Measurements from ENCODE around the gene PPM1D. TPM values are rescaled to one million over a fixed set of nuclear protein-coding genes. Genes with fewer than 3 reads are reported as not detected.

PPM1D gene
- total and polyA plus RNA-seq, 4 donors: 13.4 to 15.8 (median 15.0) TPM

- Histone ChIP-seq H3K4me1 (ENCODE audit: control insufficient read depth, insufficient read depth, low read length) (no peaks in the 10 kb centered on the region), H3K27ac (ENCODE audit: low read depth, low read length) (no peak overlapping the region), H3K9me3 (ENCODE audit: control insufficient read depth, insufficient read depth, low read length) (no peaks in the 10 kb centered on the region), H3K27me3 (ENCODE audit: control insufficient read depth, insufficient read depth, low read length) (no peaks in the 10 kb centered on the region), H3K4me3 (ENCODE audit: low read depth, low read length) (no peak overlapping the region), H3K36me3 (ENCODE audit: control insufficient read depth, insufficient read depth, low read length) (no peaks in the 10 kb centered on the region)
- no peak for DNase-seq (ENCODE audit: low read depth in 4 of 6, low spot score in 6 of 6)
- 67% methylated on average over 1 of the region's 2 CpGs for WGBS (ENCODE audit: insufficient coverage)
Observed at GRCh38 chr17:60563743-60564142, 36.2 kb upstream of the PPM1D start.

- no peaks in the 10 kb centered on the region for H3K36me3 ChIP-seq (ENCODE audit: control insufficient read depth, insufficient read depth, low read length)
- no peak overlapping the region for H3K4me3 ChIP-seq (ENCODE audit: low read depth, low read length)
- no peak overlapping the region for H3K27ac ChIP-seq (ENCODE audit: low read depth, low read length)
- no peaks in the 10 kb centered on the region for H3K4me1 ChIP-seq (ENCODE audit: control insufficient read depth, insufficient read depth, low read length)
- 94% methylated on average over 4 of the region's 6 CpGs for WGBS (ENCODE audit: insufficient coverage)
- no peak for DNase-seq (ENCODE audit: low read depth in 4 of 6, low spot score in 6 of 6)
- H3K27me3 ChIP-seq (ENCODE audit: control insufficient read depth, insufficient read depth, low read length): no peaks in the 10 kb centered on the region
- no peaks in the 10 kb centered on the region for H3K9me3 ChIP-seq (ENCODE audit: control insufficient read depth, insufficient read depth, low read length)
Observed at GRCh38 chr17:60565233-60565632, 34.8 kb upstream of the PPM1D start.

- WGBS (ENCODE audit: insufficient coverage): 43% methylated on average over 2 of the region's 2 CpGs
- no peaks in the 10 kb centered on the region for H3K4me1 ChIP-seq (ENCODE audit: control insufficient read depth, insufficient read depth, low read length)
- no peaks in the 10 kb centered on the region for H3K9me3 ChIP-seq (ENCODE audit: control insufficient read depth, insufficient read depth, low read length)
- H3K27me3 ChIP-seq (ENCODE audit: control insufficient read depth, insufficient read depth, low read length): no peaks in the 10 kb centered on the region
- H3K36me3 ChIP-seq (ENCODE audit: control insufficient read depth, insufficient read depth, low read length): no peaks in the 10 kb centered on the region
- no peak overlapping the region for H3K27ac ChIP-seq (ENCODE audit: low read depth, low read length)
- no peak overlapping the region for H3K4me3 ChIP-seq (ENCODE audit: low read depth, low read length)
- no peak for DNase-seq (ENCODE audit: low read depth in 4 of 6, low spot score in 6 of 6)
Observed at GRCh38 chr17:60573236-60574051, 26.5 kb upstream of the PPM1D start.

- DNase-seq (ENCODE audit: low read depth in 4 of 6, low spot score in 6 of 6): peak in 2 of 6 donors; percentile 32 to 70
- H3K9me3 ChIP-seq (ENCODE audit: control insufficient read depth, insufficient read depth, low read length): no peaks in the 10 kb centered on the region
- H3K36me3 ChIP-seq (ENCODE audit: control insufficient read depth, insufficient read depth, low read length): no peaks in the 10 kb centered on the region
- WGBS (ENCODE audit: insufficient coverage): 42% methylated on average over 4 of the region's 7 CpGs
- H3K27me3 ChIP-seq (ENCODE audit: control insufficient read depth, insufficient read depth, low read length): no peaks in the 10 kb centered on the region
- H3K4me3 ChIP-seq (ENCODE audit: low read depth, low read length): peak overlapping the region; percentile 1
- H3K4me1 ChIP-seq (ENCODE audit: control insufficient read depth, insufficient read depth, low read length): no peaks in the 10 kb centered on the region
- H3K27ac ChIP-seq (ENCODE audit: low read depth, low read length): peak overlapping the region; percentile 16
Observed at GRCh38 chr17:60577147-60577915, 22.7 kb upstream of the PPM1D start.

GRCh38 chr17:60579090-60579489 lies 20.9 kb upstream of the PPM1D start:
- H3K4me3 ChIP-seq (ENCODE audit: low read depth, low read length): no peak overlapping the region
- WGBS (ENCODE audit: insufficient coverage): no CpG with 5 or more reads among the region's 2 CpGs
- H3K27ac ChIP-seq (ENCODE audit: low read depth, low read length): no peak overlapping the region

GRCh38 chr17:60579551-60579950 lies 20.4 kb upstream of the PPM1D start:
- H3K4me1 ChIP-seq (ENCODE audit: control insufficient read depth, insufficient read depth, low read length): no peaks in the 10 kb centered on the region
- no peaks in the 10 kb centered on the region for H3K27me3 ChIP-seq (ENCODE audit: control insufficient read depth, insufficient read depth, low read length)
- no peak overlapping the region for H3K4me3 ChIP-seq (ENCODE audit: low read depth, low read length)
- no peak overlapping the region for H3K27ac ChIP-seq (ENCODE audit: low read depth, low read length)
- H3K36me3 ChIP-seq (ENCODE audit: control insufficient read depth, insufficient read depth, low read length): no peaks in the 10 kb centered on the region
- H3K9me3 ChIP-seq (ENCODE audit: control insufficient read depth, insufficient read depth, low read length): no peaks in the 10 kb centered on the region
- WGBS (ENCODE audit: insufficient coverage): 100% methylated on average over 2 of the region's 4 CpGs
- no peak for DNase-seq (ENCODE audit: low read depth in 4 of 6, low spot score in 6 of 6)

More at GRCh38 chr17:60579090-60579489, 20.9 kb upstream of the PPM1D start:
- no peak for DNase-seq (ENCODE audit: low read depth in 4 of 6, low spot score in 6 of 6)
- no peaks in the 10 kb centered on the region for H3K27me3 ChIP-seq (ENCODE audit: control insufficient read depth, insufficient read depth, low read length)
- no peaks in the 10 kb centered on the region for H3K36me3 ChIP-seq (ENCODE audit: control insufficient read depth, insufficient read depth, low read length)
- no peaks in the 10 kb centered on the region for H3K9me3 ChIP-seq (ENCODE audit: control insufficient read depth, insufficient read depth, low read length)
- no peaks in the 10 kb centered on the region for H3K4me1 ChIP-seq (ENCODE audit: control insufficient read depth, insufficient read depth, low read length)

GRCh38 chr17:60583008-60583407 lies 17.0 kb upstream of the PPM1D start:
- no peak overlapping the region for H3K27ac ChIP-seq (ENCODE audit: low read depth, low read length)
- DNase-seq (ENCODE audit: low read depth in 4 of 6, low spot score in 6 of 6): no peak
- no peak overlapping the region for H3K4me3 ChIP-seq (ENCODE audit: low read depth, low read length)
- H3K27me3 ChIP-seq (ENCODE audit: control insufficient read depth, insufficient read depth, low read length): no peaks in the 10 kb centered on the region
- H3K9me3 ChIP-seq (ENCODE audit: control insufficient read depth, insufficient read depth, low read length): no peaks in the 10 kb centered on the region
- no peaks in the 10 kb centered on the region for H3K36me3 ChIP-seq (ENCODE audit: control insufficient read depth, insufficient read depth, low read length)
- H3K4me1 ChIP-seq (ENCODE audit: control insufficient read depth, insufficient read depth, low read length): no peaks in the 10 kb centered on the region

GRCh38 chr17:60585887-60586286 lies 14.1 kb upstream of the PPM1D start:
- WGBS (ENCODE audit: insufficient coverage): 100% methylated on average over 2 of the region's 2 CpGs
- H3K27me3 ChIP-seq (ENCODE audit: control insufficient read depth, insufficient read depth, low read length): no peaks in the 10 kb centered on the region
- H3K27ac ChIP-seq (ENCODE audit: low read depth, low read length): no peak overlapping the region
- no peak overlapping the region for H3K4me3 ChIP-seq (ENCODE audit: low read depth, low read length)
- no peaks in the 10 kb centered on the region for H3K4me1 ChIP-seq (ENCODE audit: control insufficient read depth, insufficient read depth, low read length)
- DNase-seq (ENCODE audit: low read depth in 4 of 6, low spot score in 6 of 6): no peak
- H3K36me3 ChIP-seq (ENCODE audit: control insufficient read depth, insufficient read depth, low read length): no peaks in the 10 kb centered on the region
- H3K9me3 ChIP-seq (ENCODE audit: control insufficient read depth, insufficient read depth, low read length): no peaks in the 10 kb centered on the region

- Histone ChIP-seq H3K27ac (ENCODE audit: low read depth, low read length) (no peak overlapping the region), H3K27me3 (ENCODE audit: control insufficient read depth, insufficient read depth, low read length) (no peaks in the 10 kb centered on the region), H3K9me3 (ENCODE audit: control insufficient read depth, insufficient read depth, low read length) (no peaks in the 10 kb centered on the region), H3K36me3 (ENCODE audit: control insufficient read depth, insufficient read depth, low read length) (no peaks in the 10 kb centered on the region), H3K4me1 (ENCODE audit: control insufficient read depth, insufficient read depth, low read length) (no peaks in the 10 kb centered on the region), H3K4me3 (ENCODE audit: low read depth, low read length) (no peak overlapping the region)
- no CpG with 5 or more reads among the region's 3 CpGs for WGBS (ENCODE audit: insufficient coverage)
- no peak for DNase-seq (ENCODE audit: low read depth in 4 of 6, low spot score in 6 of 6)
Observed at GRCh38 chr17:60586288-60586974, 13.6 kb upstream of the PPM1D start.
